GM23248 (cell line): ENCODE data around the gene SEPHS1.

Experiments
- EZH2 ChIP-seq: fragments of 200-600 bp; sonication (generic); IDR thresholded peaks from 2 replicates; pipeline ENCODE4 v1.6.1; 2018; ENCODE audit warnings: antibody characterized with exemption, mild to moderate bottlenecking; ENCODE audit not compliant: insufficient read depth, poor library complexity, severe bottlenecking
- EZH2phosphoT487 ChIP-seq: fragments of 200-600 bp; sonication (generic); IDR thresholded peaks from 2 replicates; pipeline ENCODE4 v1.6.1; 2018; ENCODE audit warnings: antibody characterized with exemption, moderate library complexity, mild to moderate bottlenecking, low read depth; ENCODE audit not compliant: insufficient read depth

DNA sequence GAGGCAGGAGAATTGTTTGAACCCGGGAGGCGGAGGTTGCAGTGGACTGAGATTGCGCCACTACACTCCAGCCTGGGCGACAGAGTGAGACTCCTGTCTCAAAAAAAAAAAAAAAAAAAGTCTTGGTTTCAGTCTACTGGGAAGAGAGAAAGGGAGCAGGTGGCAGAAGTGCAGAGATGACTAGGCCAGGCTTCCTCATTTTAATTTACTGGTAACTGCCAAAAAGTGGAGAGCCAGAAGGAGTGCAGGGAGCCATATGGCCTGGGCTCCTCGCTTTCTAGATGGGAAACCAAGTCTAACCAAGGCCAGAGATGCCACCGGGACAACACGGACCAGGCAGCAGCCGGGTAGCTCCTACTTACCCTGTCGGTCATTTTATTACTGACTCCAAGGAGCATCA is 12.2 kb downstream of the SEPHS1 start:
- no peak for TF ChIP-seq EZH2phosphoT487
- no peak for TF ChIP-seq EZH2
